ENCODE data around the gene FDXACB1.

FDXACB1 gene

GRCh38 chr11:111841370-111842053 lies 37.5 kb downstream of the FDXACB1 start:
- no peaks in the 10 kb centered on the region for H3K9me3 ChIP-seq (ENCODE audit: insufficient read depth, low read length)
- no peak for TF ChIP-seq EZH2phosphoT487 (conservative IDR thresholded peaks at IDR 0.05; ENCODE audit: low read length)
- TF ChIP-seq, protein P1, sequence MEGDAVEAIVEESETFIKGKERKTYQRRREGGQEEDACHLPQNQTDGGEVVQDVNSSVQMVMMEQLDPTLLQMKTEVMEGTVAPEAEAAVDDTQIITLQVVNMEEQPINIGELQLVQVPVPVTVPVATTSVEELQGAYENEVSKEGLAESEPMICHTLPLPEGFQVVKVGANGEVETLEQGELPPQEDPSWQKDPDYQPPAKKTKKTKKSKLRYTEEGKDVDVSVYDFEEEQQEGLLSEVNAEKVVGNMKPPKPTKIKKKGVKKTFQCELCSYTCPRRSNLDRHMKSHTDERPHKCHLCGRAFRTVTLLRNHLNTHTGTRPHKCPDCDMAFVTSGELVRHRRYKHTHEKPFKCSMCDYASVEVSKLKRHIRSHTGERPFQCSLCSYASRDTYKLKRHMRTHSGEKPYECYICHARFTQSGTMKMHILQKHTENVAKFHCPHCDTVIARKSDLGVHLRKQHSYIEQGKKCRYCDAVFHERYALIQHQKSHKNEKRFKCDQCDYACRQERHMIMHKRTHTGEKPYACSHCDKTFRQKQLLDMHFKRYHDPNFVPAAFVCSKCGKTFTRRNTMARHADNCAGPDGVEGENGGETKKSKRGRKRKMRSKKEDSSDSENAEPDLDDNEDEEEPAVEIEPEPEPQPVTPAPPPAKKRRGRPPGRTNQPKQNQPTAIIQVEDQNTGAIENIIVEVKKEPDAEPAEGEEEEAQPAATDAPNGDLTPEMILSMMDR (IDR thresholded peaks at IDR 0.05; ENCODE audit: insufficient read depth, low read length, poor library complexity, severe bottlenecking) = peak; percentile 70
- H3F3A ChIP-seq (ENCODE audit: insufficient read depth) = no peaks in the 10 kb centered on the region
- H2AFZ ChIP-seq (ENCODE audit: low read depth, low read length, severe bottlenecking) = no peak overlapping the region
- peaks cover 7% of the 10 kb centered on the region; the same call in 1 of the 2 replicates for H3K36me3 ChIP-seq (ENCODE audit: low read length)
- H3K27ac ChIP-seq (ENCODE audit: low read depth, low read length) = no peak overlapping the region
- H4K20me1 ChIP-seq (ENCODE audit: low read depth, low read length) = no peaks in the 10 kb centered on the region
- H3K9ac ChIP-seq (ENCODE audit: low read length) = no peak overlapping the region
- no peaks in the 10 kb centered on the region for H3K79me2 ChIP-seq (ENCODE audit: insufficient read depth, low read length)
- H3K4me3 ChIP-seq (ENCODE audit: insufficient read depth, low read length, poor library complexity, severe bottlenecking) = no peak overlapping the region
- no peaks in the 10 kb centered on the region for H3K27me3 ChIP-seq (ENCODE audit: low read length)
- H3K4me2 ChIP-seq (ENCODE audit: low read depth, low read length, poor library complexity, severe bottlenecking) = no peak overlapping the region
- H3K9me2 ChIP-seq (replicated peaks; ENCODE audit: insufficient read depth, low read length) = no peaks in the 10 kb centered on the region

GRCh38 chr11:111840143-111840542 lies 38.8 kb downstream of the FDXACB1 start:
- H3K4me3 ChIP-seq (ENCODE audit: insufficient read depth, low read length, poor library complexity, severe bottlenecking) = no peak overlapping the region
- H3K79me2 ChIP-seq (ENCODE audit: insufficient read depth, low read length) = no peaks in the 10 kb centered on the region
- H3F3A ChIP-seq (ENCODE audit: insufficient read depth) = no peaks in the 10 kb centered on the region
- H3K27me3 ChIP-seq (ENCODE audit: low read length) = no peaks in the 10 kb centered on the region
- H3K9me3 ChIP-seq (ENCODE audit: insufficient read depth, low read length) = no peaks in the 10 kb centered on the region
- no peak overlapping the region for H2AFZ ChIP-seq (ENCODE audit: low read depth, low read length, severe bottlenecking)
- H3K36me3 ChIP-seq (ENCODE audit: low read length) = peaks cover 8% of the 10 kb centered on the region; the same call in 1 of the 2 replicates
- no peak overlapping the region for H3K27ac ChIP-seq (ENCODE audit: low read depth, low read length)
- TF ChIP-seq, protein P1 (IDR thresholded peaks at IDR 0.05; ENCODE audit: insufficient read depth, low read length, poor library complexity, severe bottlenecking) = no peak
- TF ChIP-seq EZH2phosphoT487 (conservative IDR thresholded peaks at IDR 0.05; ENCODE audit: low read length) = no peak
- no peaks in the 10 kb centered on the region for H3K9me2 ChIP-seq (replicated peaks; ENCODE audit: insufficient read depth, low read length)
- H3K4me2 ChIP-seq (ENCODE audit: low read depth, low read length, poor library complexity, severe bottlenecking) = no peak overlapping the region
- H3K9ac ChIP-seq (ENCODE audit: low read length) = no peak overlapping the region
- H4K20me1 ChIP-seq (ENCODE audit: low read depth, low read length) = no peaks in the 10 kb centered on the region

- Histone ChIP-seq H3K36me3 (ENCODE audit: low read length) (peaks cover 8% of the 10 kb centered on the region; the same call in 1 of the 2 replicates), H3K9ac (ENCODE audit: low read length) (no peak overlapping the region), H3K4me2 (ENCODE audit: low read depth, low read length, poor library complexity, severe bottlenecking) (no peak overlapping the region), H3F3A (ENCODE audit: insufficient read depth) (no peaks in the 10 kb centered on the region), H3K9me2 (replicated peaks; ENCODE audit: insufficient read depth, low read length) (no peaks in the 10 kb centered on the region), H3K4me3 (ENCODE audit: insufficient read depth, low read length, poor library complexity, severe bottlenecking) (no peak overlapping the region), H3K79me2 (ENCODE audit: insufficient read depth, low read length) (no peaks in the 10 kb centered on the region), H3K27ac (ENCODE audit: low read depth, low read length) (no peak overlapping the region), H3K9me3 (ENCODE audit: insufficient read depth, low read length) (no peaks in the 10 kb centered on the region), H3K27me3 (ENCODE audit: low read length) (no peaks in the 10 kb centered on the region), H4K20me1 (ENCODE audit: low read depth, low read length) (no peaks in the 10 kb centered on the region), H2AFZ (ENCODE audit: low read depth, low read length, severe bottlenecking) (no peak overlapping the region)
- no peak for TF ChIP-seq EZH2phosphoT487 (conservative IDR thresholded peaks at IDR 0.05; ENCODE audit: low read length)
- TF ChIP-seq, protein P1 (IDR thresholded peaks at IDR 0.05; ENCODE audit: insufficient read depth, low read length, poor library complexity, severe bottlenecking) = no peak
Measured at GRCh38 chr11:111838054-111838453, 40.9 kb downstream of the FDXACB1 start.
